ENCODE results near the gene PSMA8. TPM values are rescaled to one million over a fixed set of nuclear protein-coding genes. Genes with fewer than 3 reads are reported as not detected.

PSMA8 gene
- total RNA-seq, 1 donor from 2014 or later = 0.29 TPM

DNA sequence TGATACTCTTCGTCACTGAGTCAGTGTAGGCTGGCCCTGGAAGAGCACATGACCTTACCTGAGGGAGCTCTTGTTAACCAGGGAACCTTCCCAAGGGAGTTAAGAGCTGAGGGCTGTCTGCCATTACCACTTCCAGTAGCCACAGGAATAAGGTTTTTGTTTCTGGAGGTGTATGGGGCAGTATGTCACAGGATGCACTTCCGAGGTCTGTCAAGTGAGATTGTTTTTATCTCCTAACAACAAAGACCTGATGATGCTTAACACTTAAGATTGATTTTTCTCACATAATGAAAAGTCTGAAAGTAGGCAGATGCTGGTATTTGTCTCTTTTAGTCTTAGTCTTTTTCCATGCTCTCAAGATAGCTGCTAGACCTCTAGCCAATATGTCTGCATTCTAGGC lies 41.8 kb downstream of the PSMA8 start:
- Mint-ChIP-seq H3K4me1 (ENCODE audit: low read depth) (no peaks in the 10 kb centered on the region), H3K4me3 (ENCODE audit: low read depth) (no peak overlapping the region), H3K27me3 (no peaks in the 10 kb centered on the region), H3K36me3 (ENCODE audit: insufficient read depth) (no peaks in the 10 kb centered on the region), H3K27ac (peak overlapping the region; percentile 7), H3K9me3 (ENCODE audit: low read depth) (no peaks in the 10 kb centered on the region)
- TF ChIP-seq, protein P1, sequence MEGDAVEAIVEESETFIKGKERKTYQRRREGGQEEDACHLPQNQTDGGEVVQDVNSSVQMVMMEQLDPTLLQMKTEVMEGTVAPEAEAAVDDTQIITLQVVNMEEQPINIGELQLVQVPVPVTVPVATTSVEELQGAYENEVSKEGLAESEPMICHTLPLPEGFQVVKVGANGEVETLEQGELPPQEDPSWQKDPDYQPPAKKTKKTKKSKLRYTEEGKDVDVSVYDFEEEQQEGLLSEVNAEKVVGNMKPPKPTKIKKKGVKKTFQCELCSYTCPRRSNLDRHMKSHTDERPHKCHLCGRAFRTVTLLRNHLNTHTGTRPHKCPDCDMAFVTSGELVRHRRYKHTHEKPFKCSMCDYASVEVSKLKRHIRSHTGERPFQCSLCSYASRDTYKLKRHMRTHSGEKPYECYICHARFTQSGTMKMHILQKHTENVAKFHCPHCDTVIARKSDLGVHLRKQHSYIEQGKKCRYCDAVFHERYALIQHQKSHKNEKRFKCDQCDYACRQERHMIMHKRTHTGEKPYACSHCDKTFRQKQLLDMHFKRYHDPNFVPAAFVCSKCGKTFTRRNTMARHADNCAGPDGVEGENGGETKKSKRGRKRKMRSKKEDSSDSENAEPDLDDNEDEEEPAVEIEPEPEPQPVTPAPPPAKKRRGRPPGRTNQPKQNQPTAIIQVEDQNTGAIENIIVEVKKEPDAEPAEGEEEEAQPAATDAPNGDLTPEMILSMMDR (IDR thresholded peaks at IDR 0.05; ENCODE audit: unreplicated experiment) = no peak
- no peak for DNase-seq (ENCODE audit: low spot score, unreplicated experiment)

DNA sequence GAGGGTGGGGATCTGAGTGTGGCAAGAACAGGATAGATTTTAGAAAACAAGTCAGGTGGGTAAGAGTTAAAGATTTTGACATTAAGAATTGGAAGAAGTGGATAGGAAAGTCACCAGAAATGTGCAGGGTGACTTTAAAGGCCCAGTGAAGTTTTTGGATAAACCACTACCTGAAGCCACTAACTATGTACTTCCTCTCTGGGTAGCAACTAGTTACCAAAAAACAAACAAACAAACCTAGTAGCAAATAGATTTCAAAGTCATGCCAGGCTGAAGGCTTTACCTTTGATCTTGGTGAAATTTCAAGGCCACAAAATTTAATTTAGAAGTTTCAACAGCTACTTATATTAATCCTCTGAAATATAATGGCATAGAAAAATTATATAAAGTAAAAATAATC lies 42.5 kb downstream of the PSMA8 start:
- Mint-ChIP-seq H3K36me3 (ENCODE audit: insufficient read depth) (no peaks in the 10 kb centered on the region), H3K4me3 (ENCODE audit: low read depth) (no peak overlapping the region), H3K27me3 (no peaks in the 10 kb centered on the region), H3K27ac (no peak overlapping the region), H3K9me3 (ENCODE audit: low read depth) (no peaks in the 10 kb centered on the region), H3K4me1 (ENCODE audit: low read depth) (no peaks in the 10 kb centered on the region)
- DNase-seq (ENCODE audit: low spot score, unreplicated experiment) = no peak
- TF ChIP-seq, protein P1 (IDR thresholded peaks at IDR 0.05; ENCODE audit: unreplicated experiment) = no peak

DNA sequence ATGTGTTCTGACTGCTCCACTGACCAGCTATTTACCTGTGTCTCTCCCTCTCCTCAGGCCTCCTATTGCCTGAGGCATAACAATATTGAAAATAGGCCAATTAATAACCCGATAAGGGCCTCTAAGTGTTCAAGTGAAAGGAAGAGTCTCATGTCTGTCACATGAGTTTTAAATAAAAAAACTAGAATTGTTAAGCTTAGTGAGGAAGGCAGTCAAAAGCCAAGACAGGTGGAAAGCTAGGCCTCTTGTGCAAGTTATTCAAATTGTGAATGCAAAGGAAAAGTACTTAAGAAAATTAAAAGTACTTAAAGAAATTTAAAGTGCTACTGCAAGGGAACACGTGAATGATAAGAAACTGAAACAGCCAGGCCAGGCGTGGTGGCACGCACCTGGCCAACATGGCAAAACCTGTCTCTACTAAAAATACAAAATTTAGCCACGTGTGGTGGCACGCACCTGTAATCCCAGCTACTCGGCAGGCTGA lies 47.7 kb downstream of the PSMA8 start:
- no peak for DNase-seq (ENCODE audit: low spot score, unreplicated experiment)
- Mint-ChIP-seq H3K36me3 (ENCODE audit: insufficient read depth) (no peaks in the 10 kb centered on the region), H3K4me1 (ENCODE audit: low read depth) (no peaks in the 10 kb centered on the region), H3K27me3 (no peaks in the 10 kb centered on the region), H3K27ac (no peak overlapping the region), H3K9me3 (ENCODE audit: low read depth) (no peaks in the 10 kb centered on the region), H3K4me3 (ENCODE audit: low read depth) (no peak overlapping the region)
- TF ChIP-seq, protein P1 (IDR thresholded peaks at IDR 0.05; ENCODE audit: unreplicated experiment) = no peak

DNA sequence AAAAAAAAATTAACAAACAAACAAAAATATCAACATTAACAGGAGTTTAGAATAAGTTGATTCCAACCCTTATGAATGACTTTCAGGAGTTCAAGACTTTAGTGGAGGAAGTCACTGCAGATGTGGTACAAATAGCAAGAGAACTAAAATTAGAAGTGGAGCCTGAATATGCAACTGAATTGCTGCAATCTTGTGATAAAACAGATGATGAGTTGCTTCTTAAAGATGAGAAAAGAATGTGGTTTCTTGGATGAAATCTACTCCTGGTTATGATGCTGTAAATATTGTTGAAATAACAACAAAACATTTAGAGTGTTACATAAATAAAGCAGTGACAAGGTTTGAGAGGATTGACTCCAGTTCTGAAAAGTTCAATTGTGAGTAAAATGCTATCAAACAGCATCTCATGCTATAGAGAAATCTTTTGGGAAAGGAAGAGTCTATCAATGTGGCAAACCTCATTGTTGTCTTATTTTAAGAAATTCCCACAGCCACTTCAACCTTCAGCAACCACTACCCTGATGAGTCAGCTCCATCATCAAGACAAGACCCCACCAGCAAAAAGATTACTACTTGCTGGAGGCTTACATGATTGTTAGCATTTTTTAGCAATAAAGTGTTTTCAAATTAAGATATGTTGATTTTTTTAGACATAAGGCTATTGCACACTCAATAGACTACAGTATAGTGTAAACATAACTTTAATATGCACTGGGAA lies 49.9 kb downstream of the PSMA8 start:
- Mint-ChIP-seq H3K36me3 (ENCODE audit: insufficient read depth) (no peaks in the 10 kb centered on the region), H3K27me3 (no peaks in the 10 kb centered on the region), H3K9me3 (ENCODE audit: low read depth) (peaks cover 9% of the 10 kb centered on the region), H3K4me1 (ENCODE audit: low read depth) (no peaks in the 10 kb centered on the region), H3K4me3 (ENCODE audit: low read depth) (no peak overlapping the region), H3K27ac (no peak overlapping the region)
- TF ChIP-seq, protein P1 (IDR thresholded peaks at IDR 0.05; ENCODE audit: unreplicated experiment) = no peak
- no peak for DNase-seq (ENCODE audit: low spot score, unreplicated experiment)

DNA sequence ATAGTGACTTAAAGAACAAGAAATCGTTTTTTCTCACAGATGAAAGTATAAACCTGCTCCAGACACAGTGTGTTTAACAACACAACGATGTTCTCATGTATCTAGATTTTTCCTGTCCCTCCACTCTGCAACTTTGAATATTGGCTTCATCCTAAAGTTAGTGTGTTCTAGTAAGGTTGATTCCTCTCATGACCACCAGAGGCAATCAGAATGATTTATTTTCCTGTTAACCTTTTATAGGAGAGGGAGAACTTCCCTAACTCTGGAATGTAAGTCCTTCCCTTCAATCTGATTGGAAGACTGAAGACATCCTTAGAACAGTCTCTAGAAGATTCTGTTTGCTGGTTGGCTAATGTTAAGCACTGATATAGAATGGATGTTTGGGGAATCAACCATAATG lies 51.6 kb downstream of the PSMA8 start:
- TF ChIP-seq, protein P1 (IDR thresholded peaks at IDR 0.05; ENCODE audit: unreplicated experiment) = peak; percentile 31
- Mint-ChIP-seq H3K4me3 (ENCODE audit: low read depth) (no peak overlapping the region), H3K36me3 (ENCODE audit: insufficient read depth) (no peaks in the 10 kb centered on the region), H3K4me1 (ENCODE audit: low read depth) (no peaks in the 10 kb centered on the region), H3K27ac (no peak overlapping the region), H3K27me3 (no peaks in the 10 kb centered on the region), H3K9me3 (ENCODE audit: low read depth) (peaks cover 9% of the 10 kb centered on the region)
- no peak for DNase-seq (ENCODE audit: low spot score, unreplicated experiment)

Data from progenitor cell of endocrine pancreas (in vitro differentiated cells).